Neuronal stem cell (in vitro differentiated cells): Measurements from ENCODE around the gene EMILIN1.

Experiments used
- DNase-seq: peaks from one replicate; pipeline ENCODE4 v3.0.0-alpha.2; 2013; ENCODE audit warnings: low spot score
- H2AFZ ChIP-seq: one replicate; pipeline ENCODE4 v1.6.1; 2013; ENCODE audit warnings: mild to moderate bottlenecking, low read length, inconsistent platforms
- H2AK5ac ChIP-seq: 2 replicates; pipeline ENCODE4 v1.6.1; 2013; ENCODE audit warnings: low read depth, mild to moderate bottlenecking, inconsistent platforms, low read length, moderate library complexity, mixed read lengths
- H2BK120ac ChIP-seq: 2 replicates; pipeline ENCODE4 v1.6.1; 2013; ENCODE audit warnings: low read depth, mild to moderate bottlenecking, inconsistent platforms, low read length, moderate library complexity, mixed read lengths
- H2BK12ac ChIP-seq: one replicate; pipeline ENCODE4 v1.6.1; 2013; ENCODE audit warnings: low read length, inconsistent platforms
- H2BK15ac ChIP-seq: 2 replicates; pipeline ENCODE4 v1.6.1; 2013; ENCODE audit warnings: mild to moderate bottlenecking, low read length, inconsistent platforms, mixed read lengths
- H2BK5ac ChIP-seq: one replicate; pipeline ENCODE4 v1.6.1; 2013; ENCODE audit warnings: inconsistent platforms, mild to moderate bottlenecking, low read length, moderate library complexity
- H3K14ac ChIP-seq: one replicate; pipeline ENCODE4 v1.6.1; 2013; ENCODE audit warnings: low read length, inconsistent platforms
- H3K18ac ChIP-seq: 2 replicates; pipeline ENCODE4 v1.6.1; 2013; ENCODE audit warnings: low read length, inconsistent platforms
- H3K23ac ChIP-seq: 2 replicates; pipeline ENCODE4 v1.6.1; 2013; ENCODE audit warnings: low read depth, mild to moderate bottlenecking, mixed read lengths, low read length, inconsistent platforms; ENCODE audit not compliant: poor library complexity
- H3K27ac ChIP-seq: replicated peaks from 3 replicates; pipeline ENCODE4 v1.5.1; 2013; ENCODE audit warnings: low read length, inconsistent platforms
- H3K27me3 ChIP-seq, 3 experiments: 2 replicates each; pipeline ENCODE4 v1.6.1; 2013; ENCODE audit warnings: low read length in 3 of 3, mild to moderate bottlenecking in 2 of 3, inconsistent platforms in 1 of 3, low read depth in 1 of 3, mixed read lengths in 1 of 3, moderate library complexity in 1 of 3; ENCODE audit not compliant: control insufficient read depth in 3 of 3, insufficient read depth in 3 of 3
- H3K36me3 ChIP-seq, 2 donors: replicated peaks in 1 of 2; 2 replicates each; pipeline ENCODE4 v1.6.1; 2013; ENCODE audit warnings: low read length in 2 of 2; ENCODE audit not compliant: control insufficient read depth in 2 of 2, insufficient read depth in 2 of 2
- H3K4ac ChIP-seq: 2 replicates; pipeline ENCODE4 v1.6.1; 2013; ENCODE audit warnings: inconsistent platforms, mild to moderate bottlenecking, low read length, moderate library complexity
- H3K4me1 ChIP-seq, 2 donors: 1 replicate in 1 of 2; 2 replicates in 1 of 2; pipeline ENCODE4 v1.6.1; 2013; ENCODE audit warnings: low read length in 2 of 2, low read depth in 1 of 2; ENCODE audit not compliant: control insufficient read depth in 2 of 2, insufficient read depth in 1 of 2
- H3K4me2 ChIP-seq: one replicate; pipeline ENCODE4 v1.6.1; 2013; ENCODE audit warnings: mild to moderate bottlenecking, low read length, inconsistent platforms; ENCODE audit not compliant: insufficient read depth, poor library complexity, severe bottlenecking
- H3K4me3 ChIP-seq, 2 donors: 2 replicates each; pipeline ENCODE4 v1.5.1; 2013; ENCODE audit warnings: low read length in 2 of 2, mild to moderate bottlenecking in 2 of 2, inconsistent platforms in 1 of 2, moderate library complexity in 1 of 2
- H3K79me1 ChIP-seq: one replicate; pipeline ENCODE4 v1.6.1; 2013; ENCODE audit warnings: low read depth, mild to moderate bottlenecking, inconsistent platforms, low read length, moderate library complexity
- H3K9ac ChIP-seq: one replicate; pipeline ENCODE4 v1.6.1; 2013; ENCODE audit warnings: mild to moderate bottlenecking, low read depth, low read length, inconsistent platforms; ENCODE audit not compliant: poor library complexity
- H3K9me3 ChIP-seq, 2 donors: replicated peaks in 1 of 2; 2 replicates each; pipeline versions ENCODE3 to v1.6.1; 2013; ENCODE audit warnings: low read length in 2 of 2, mild to moderate bottlenecking in 2 of 2, inconsistent platforms in 1 of 2, low read depth in 1 of 2, mixed read lengths in 1 of 2, moderate library complexity in 1 of 2; ENCODE audit not compliant: control insufficient read depth in 2 of 2, insufficient read depth in 1 of 2
- H4K8ac ChIP-seq: one replicate; pipeline ENCODE4 v1.6.1; 2013; ENCODE audit warnings: low read depth, mild to moderate bottlenecking, inconsistent platforms, low read length, moderate library complexity
- H4K91ac ChIP-seq: one replicate; pipeline ENCODE4 v1.6.1; 2013; ENCODE audit warnings: low read length, low read depth, mild to moderate bottlenecking, inconsistent platforms; ENCODE audit not compliant: poor library complexity
- WGBS, 2 donors: extraction: QIAGEN DNeasy Blood & Tissue Kit; methylation state at CpG; one replicate each; pipeline ENCODE4 v1.1.7; 2013; ENCODE audit warnings: missing lambda C conversion rate in 2 of 2, mixed read lengths in 1 of 2; ENCODE audit not compliant: insufficient read length in 2 of 2, insufficient replicate concordance in 1 of 2; ENCODE audit errors: extremely low coverage in 2 of 2; 5-methylcytosine and 5-hydroxymethylcytosine counted together

Gene EMILIN1

GRCh38 chr2:27097341-27097740, 18.9 kb downstream of the EMILIN1 start:
- H4K91ac ChIP-seq = no peak overlapping the region
- no peak overlapping the region for H2BK5ac ChIP-seq
- no peak overlapping the region for H3K18ac ChIP-seq
- WGBS, 2 donors = no CpG with 5 or more reads among the region's 14 CpGs
- H2AFZ ChIP-seq = no peak overlapping the region
- H3K14ac ChIP-seq = no peak overlapping the region
- no peak overlapping the region for H3K9ac ChIP-seq
- H3K9me3 ChIP-seq = no peaks in the 10 kb centered on the region
- H3K27me3 ChIP-seq = peaks cover 0 to 2% (median 0%) of the 10 kb centered on the region in 3 experiments
- DNase-seq = no peak
- H3K4me3 ChIP-seq = no peak overlapping the region
- H2AK5ac ChIP-seq = no peak overlapping the region
- no peak overlapping the region for H3K27ac ChIP-seq
- H3K23ac ChIP-seq = peak overlapping the region; percentile 56
- no peaks in the 10 kb centered on the region for H3K79me1 ChIP-seq
- H2BK15ac ChIP-seq = no peak overlapping the region
- H2BK12ac ChIP-seq = no peak overlapping the region
- no peak overlapping the region for H4K8ac ChIP-seq
- H3K36me3 ChIP-seq = peaks cover 0 to 1% of the 10 kb centered on the region in 2 donors
- H3K4me1 ChIP-seq = peaks cover 0 to 4% of the 10 kb centered on the region in 2 donors
- no peak overlapping the region for H3K4ac ChIP-seq
- no peak overlapping the region for H2BK120ac ChIP-seq
- no peak overlapping the region for H3K4me2 ChIP-seq

GRCh38 chr2:27099334-27099955, 21.0 kb downstream of the EMILIN1 start:
- no peak overlapping the region for H3K14ac ChIP-seq
- peak overlapping the region; percentile 53 for H2BK120ac ChIP-seq
- H3K23ac ChIP-seq = peak overlapping the region; percentile 10
- no peak for DNase-seq
- H2AK5ac ChIP-seq = no peak overlapping the region
- H2BK12ac ChIP-seq = no peak overlapping the region
- no peak overlapping the region for H3K4me2 ChIP-seq
- no peak overlapping the region for H2AFZ ChIP-seq
- H4K8ac ChIP-seq = no peak overlapping the region
- no peak overlapping the region for H3K4me3 ChIP-seq
- no peak overlapping the region for H4K91ac ChIP-seq
- no peaks in the 10 kb centered on the region for H3K79me1 ChIP-seq
- H3K9me3 ChIP-seq = no peaks in the 10 kb centered on the region
- H2BK5ac ChIP-seq = no peak overlapping the region
- no CpG with 5 or more reads among the region's 19 CpGs for WGBS, 2 donors
- peaks cover 0 to 1% of the 10 kb centered on the region in 2 donors for H3K36me3 ChIP-seq
- peaks cover 0 to 11% (median 2%) of the 10 kb centered on the region in 3 experiments for H3K27me3 ChIP-seq
- peaks cover 0 to 4% of the 10 kb centered on the region in 2 donors for H3K4me1 ChIP-seq
- no peak overlapping the region for H2BK15ac ChIP-seq
- H3K18ac ChIP-seq = peak overlapping the region; percentile 2
- H3K27ac ChIP-seq = no peak overlapping the region
- no peak overlapping the region for H3K9ac ChIP-seq
- no peak overlapping the region for H3K4ac ChIP-seq

GRCh38 chr2:27100036-27100435, 21.6 kb downstream of the EMILIN1 start:
- Histone ChIP-seq H3K14ac (no peak overlapping the region), H2BK15ac (no peak overlapping the region), H3K23ac (no peak overlapping the region), H2AK5ac (no peak overlapping the region), H4K91ac (no peak overlapping the region), H3K27me3 (peaks cover 0 to 16% (median 2%) of the 10 kb centered on the region in 3 experiments), H3K79me1 (no peaks in the 10 kb centered on the region), H2BK5ac (no peak overlapping the region), H3K9me3 (no peaks in the 10 kb centered on the region), H3K36me3 (peaks cover 0 to 1% of the 10 kb centered on the region in 2 donors), H3K18ac (peak overlapping the region; percentile 22), H3K4me3 (no peak overlapping the region), H4K8ac (no peak overlapping the region), H2AFZ (no peak overlapping the region), H3K4me2 (no peak overlapping the region), H2BK12ac (no peak overlapping the region), H3K27ac (no peak overlapping the region), H3K4ac (no peak overlapping the region), H3K4me1 (peaks cover 0 to 4% of the 10 kb centered on the region in 2 donors), H3K9ac (no peak overlapping the region), H2BK120ac (peak overlapping the region; percentile 53)
- WGBS, 2 donors = no CpG with 5 or more reads among the region's 10 CpGs
- DNase-seq = no peak

- H2AFZ ChIP-seq = no peak overlapping the region
- no peak overlapping the region for H3K4ac ChIP-seq
- DNase-seq = no peak
- no peak overlapping the region for H3K4me2 ChIP-seq
- H3K4me1 ChIP-seq = peaks cover 0 to 4% of the 10 kb centered on the region in 2 donors
- no peak overlapping the region for H3K18ac ChIP-seq
- no peak overlapping the region for H3K23ac ChIP-seq
- H2BK12ac ChIP-seq = no peak overlapping the region
- peak overlapping the region; percentile 31 for H2AK5ac ChIP-seq
- no peak overlapping the region for H4K91ac ChIP-seq
- H3K79me1 ChIP-seq = no peaks in the 10 kb centered on the region
- H3K36me3 ChIP-seq = peaks cover 0 to 1% of the 10 kb centered on the region in 2 donors
- WGBS, 2 donors = no CpG with 5 or more reads among the region's 5 CpGs
- H3K9ac ChIP-seq = no peak overlapping the region
- no peak overlapping the region for H2BK5ac ChIP-seq
- no peak overlapping the region for H3K14ac ChIP-seq
- H3K4me3 ChIP-seq = no peak overlapping the region
- no peaks in the 10 kb centered on the region for H3K9me3 ChIP-seq
- H4K8ac ChIP-seq = no peak overlapping the region
- H3K27me3 ChIP-seq = peaks cover 0 to 21% (median 2%) of the 10 kb centered on the region in 3 experiments
- H3K27ac ChIP-seq = no peak overlapping the region
- H2BK15ac ChIP-seq = no peak overlapping the region
- no peak overlapping the region for H2BK120ac ChIP-seq
Observed at GRCh38 chr2:27102329-27102728, 23.9 kb downstream of the EMILIN1 start.
